NOMO-1 treated with dmso at 0.1 percent for 144 hours (cell line): ENCODE results near the gene ASB3.
"Not testable (repeated sequence)": the region's sequence is repeated elsewhere in the genome, so short reads cannot be mapped to it uniquely, and the experiment has no call there.

ENCODE experiments used
- DNase-seq: peaks from one replicate; lab custom pipeline; 2025; ENCODE audit not compliant: unreplicated experiment; lab: John Stamatoyannopoulos, UW

ASB3 gene

GRCh38 chr2:53658474-53658873, 128.3 kb downstream of the ASB3 start:
- DNase-seq, result not testable (repeated sequence)

- no peak for DNase-seq
These were observed 131.5 kb downstream of the ASB3 start for GRCh38 chr2:53655256-53655655.

- no peak for DNase-seq
These were observed 132.4 kb downstream of the ASB3 start for GRCh38 chr2:53654396-53654795.

GRCh38 chr2:53652131-53652530, 134.6 kb downstream of the ASB3 start:
- DNase-seq, result no peak

- DNase-seq, result no peak
These were observed 140.0 kb downstream of the ASB3 start for GRCh38 chr2:53646788-53647187.

GRCh38 chr2:53641290-53641689, 145.5 kb downstream of the ASB3 start:
- DNase-seq, result no peak

GRCh38 chr2:53640466-53640865, 146.3 kb downstream of the ASB3 start:
- DNase-seq, result no peak

- DNase-seq, result no peak
These were observed 150.2 kb downstream of the ASB3 start for GRCh38 chr2:53636596-53636995.

- DNase-seq, result no peak
These were observed 150.6 kb downstream of the ASB3 start for GRCh38 chr2:53636109-53636508.

GRCh38 chr2:53635694-53636093, 151.1 kb downstream of the ASB3 start:
- no peak for DNase-seq

GRCh38 chr2:53633441-53633840, 153.3 kb downstream of the ASB3 start:
- DNase-seq, result no peak

GRCh38 chr2:53632714-53633113, 154.0 kb downstream of the ASB3 start:
- no peak for DNase-seq

GRCh38 chr2:53632126-53632460, 154.7 kb downstream of the ASB3 start:
- DNase-seq, result no peak

GRCh38 chr2:53631313-53632125, 155.2 kb downstream of the ASB3 start:
- DNase-seq, result no peak

- no peak for DNase-seq
These were observed 156.6 kb downstream of the ASB3 start for GRCh38 chr2:53630026-53630606.

GRCh38 chr2:53629501-53629900, 157.3 kb downstream of the ASB3 start:
- no peak for DNase-seq

GRCh38 chr2:53629001-53629400, 157.8 kb downstream of the ASB3 start:
- DNase-seq, result no peak

GRCh38 chr2:53622141-53622540, 164.6 kb downstream of the ASB3 start:
- DNase-seq, result no peak

- DNase-seq, result no peak
These were observed 165.8 kb downstream of the ASB3 start for GRCh38 chr2:53620981-53621380.
